ENCODE measurements around the gene NCOA3. TPM values are rescaled to one million over a fixed set of nuclear protein-coding genes. Genes with fewer than 3 reads are reported as not detected.
"Not testable (repeated sequence)": the region's sequence is repeated elsewhere in the genome, so short reads cannot be mapped to it uniquely, and the experiment has no call there.

Gene NCOA3
- total and polyA plus RNA-seq, 7 donors = 11.9 to 56.9 (median 18.1) TPM

GRCh38 chr20:47455133-47456040 is 46.3 kb upstream of the NCOA3 start:
- no peak for ATAC-seq
- H3K27me3 ChIP-seq (ENCODE audit: insufficient read depth in 3 of 3, low read length in 2 of 3) = peaks cover 0 to 2% (median 0%) of the 10 kb centered on the region in 3 donors
- no peak for DNase-seq
- intact Hi-C loops (cut with DNase I) = no loop called here
- H3K4me3 ChIP-seq = no peak overlapping the region
- 90 to 94% (median 92%) methylated on average over 7 of the region's 7 CpGs for WGBS, 3 donors
- no peak overlapping the region for H3K27ac ChIP-seq
- H3K4me1 ChIP-seq = no peaks in the 10 kb centered on the region
- no peaks in the 10 kb centered on the region for H3K36me3 ChIP-seq (ENCODE audit: insufficient read depth in 1 of 2, low read depth in 1 of 2)
- no peak for TF ChIP-seq CTCF (IDR thresholded peaks at IDR 0.05)
- no peaks in the 10 kb centered on the region for H3K9me3 ChIP-seq

- H3K27me3 ChIP-seq (ENCODE audit: insufficient read depth in 3 of 3, low read length in 2 of 3) = peaks cover 0 to 2% (median 0%) of the 10 kb centered on the region in 3 donors
- ATAC-seq (no peak), DNase-seq (no peak)
- H3K36me3 ChIP-seq (ENCODE audit: insufficient read depth in 1 of 2, low read depth in 1 of 2) = no peaks in the 10 kb centered on the region
- no peak overlapping the region for H3K4me3 ChIP-seq
- H3K9me3 ChIP-seq = no peaks in the 10 kb centered on the region
- H3K27ac ChIP-seq = no peak overlapping the region
- WGBS, 3 donors = 87 to 95% (median 92%) methylated on average over 8 of the region's 8 CpGs
- intact Hi-C loops (cut with DNase I) = no loop called here
- no peaks in the 10 kb centered on the region for H3K4me1 ChIP-seq
- TF ChIP-seq CTCF (IDR thresholded peaks at IDR 0.05) = no peak
Observed at GRCh38 chr20:47456041-47456537, 45.6 kb upstream of the NCOA3 start.

- DNase-seq (no peak), ATAC-seq (no peak)
- 93 to 95% (median 94%) methylated on average over 13 of the region's 13 CpGs for WGBS, 3 donors
- TF ChIP-seq CTCF (IDR thresholded peaks at IDR 0.05) = no peak
- no peak overlapping the region for H3K4me3 ChIP-seq
- H3K27me3 ChIP-seq (ENCODE audit: insufficient read depth in 3 of 3, low read length in 2 of 3) = peaks cover 0 to 2% (median 0%) of the 10 kb centered on the region in 3 donors
- no peaks in the 10 kb centered on the region for H3K4me1 ChIP-seq
- intact Hi-C loops (cut with DNase I) = no loop called here
- no peaks in the 10 kb centered on the region for H3K9me3 ChIP-seq
- H3K27ac ChIP-seq = no peak overlapping the region
- no peaks in the 10 kb centered on the region for H3K36me3 ChIP-seq (ENCODE audit: insufficient read depth in 1 of 2, low read depth in 1 of 2)
Observed at GRCh38 chr20:47456952-47457724, 44.5 kb upstream of the NCOA3 start.

GRCh38 chr20:47458280-47459050 is 43.2 kb upstream of the NCOA3 start:
- WGBS, 3 donors = 85 to 91% (median 90%) methylated on average over 8 of the region's 8 CpGs
- intact Hi-C loops (cut with DNase I) = not testable (repeated sequence)

More at GRCh38 chr20:47458280-47459050, 43.2 kb upstream of the NCOA3 start:
- not testable (repeated sequence) for H3K27me3 ChIP-seq (ENCODE audit: insufficient read depth in 3 of 3, low read length in 2 of 3); H3K36me3 ChIP-seq (ENCODE audit: insufficient read depth in 1 of 2, low read depth in 1 of 2); H3K4me1 ChIP-seq; ATAC-seq; H3K9me3 ChIP-seq; H3K27ac ChIP-seq; DNase-seq; H3K4me3 ChIP-seq

All from psoas muscle (tissue), 8 donors.